Kidney capillary endothelial cell (primary cell): ENCODE measurements around the gene OSBPL7.
A peak's percentile ranks its signal among the peaks of the same experiment; 100 is the strongest.

Source experiments
- DNase-seq: peaks from one replicate; pipeline ENCODE4 v3.0.0-alpha.2; 2018; ENCODE audit warnings: low spot score

Gene OSBPL7

GRCh38 chr17:47823519-47823918, 1.9 kb upstream of the OSBPL7 start:
- no peak for DNase-seq

GRCh38 chr17:47822785-47823184, 1.2 kb upstream of the OSBPL7 start:
- no peak for DNase-seq

- DNase-seq, result no peak
Observed at GRCh38 chr17:47821031-47821423, 567 bp downstream of the OSBPL7 start.

GRCh38 chr17:47820033-47820789, 1.4 kb downstream of the OSBPL7 start:
- no peak for DNase-seq

GRCh38 chr17:47819475-47819874, 2.1 kb downstream of the OSBPL7 start:
- no peak for DNase-seq

- no peak for DNase-seq
Observed at GRCh38 chr17:47818002-47818695, 3.4 kb downstream of the OSBPL7 start.

- DNase-seq, result no peak
Observed at GRCh38 chr17:47816947-47817346, 4.6 kb downstream of the OSBPL7 start.

GRCh38 chr17:47816111-47816735, 5.4 kb downstream of the OSBPL7 start:
- DNase-seq, result no peak

- DNase-seq, result no peak
Observed at GRCh38 chr17:47815106-47815918, 6.3 kb downstream of the OSBPL7 start.

- no peak for DNase-seq
Observed at GRCh38 chr17:47813512-47814031, 8.0 kb downstream of the OSBPL7 start.

GRCh38 chr17:47813077-47813476, 8.5 kb downstream of the OSBPL7 start:
- no peak for DNase-seq

- no peak for DNase-seq
Observed at GRCh38 chr17:47812146-47812920, 9.3 kb downstream of the OSBPL7 start.

- DNase-seq, result no peak
Observed at GRCh38 chr17:47811709-47812108, 9.9 kb downstream of the OSBPL7 start.

- no peak for DNase-seq
Observed at GRCh38 chr17:47810901-47811635, 10.5 kb downstream of the OSBPL7 start.

GRCh38 chr17:47810200-47810821, 11.3 kb downstream of the OSBPL7 start:
- peak; percentile 38 for DNase-seq

GRCh38 chr17:47808830-47809480, 12.6 kb downstream of the OSBPL7 start:
- no peak for DNase-seq

GRCh38 chr17:47808036-47808829, 13.4 kb downstream of the OSBPL7 start:
- DNase-seq, result no peak

- no peak for DNase-seq
Observed at GRCh38 chr17:47807421-47807820, 14.2 kb downstream of the OSBPL7 start.

- no peak for DNase-seq
Observed at GRCh38 chr17:47806913-47807255, 14.7 kb downstream of the OSBPL7 start.
